GM19240 (cell line): Measurements from ENCODE around the gene DUSP16.
"Not testable (repeated sequence)": the region's sequence is repeated elsewhere in the genome, so short reads cannot be mapped to it uniquely, and the experiment has no call there.

Experiments
- DNase-seq: peaks from one replicate; pipeline ENCODE4 v3.0.0; 2011; ENCODE audit warnings: low spot score; ENCODE audit not compliant: insufficient read length

Gene DUSP16

GRCh38 chr12:12498210-12498609, 64.5 kb downstream of the DUSP16 start:
- DNase-seq, result no peak

DNA sequence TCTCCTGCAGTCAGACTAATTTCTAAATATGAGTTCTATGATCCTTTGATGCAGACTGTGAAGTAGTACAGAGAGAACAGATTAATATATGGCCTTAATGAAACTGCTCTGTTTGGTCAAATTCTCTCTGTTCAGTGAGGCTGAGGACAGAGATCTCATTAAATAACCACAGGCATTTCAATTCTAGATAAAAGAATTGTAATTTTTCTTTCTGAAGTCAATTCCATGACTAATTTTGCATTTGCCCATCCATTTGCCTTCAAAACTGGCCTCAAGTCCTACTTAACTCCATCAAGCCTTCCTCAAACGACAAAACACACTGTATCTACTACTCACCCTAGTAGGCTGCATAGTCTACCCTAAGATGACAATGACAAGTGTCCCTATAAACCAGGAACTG, 67.1 kb downstream of the DUSP16 start:
- no peak for DNase-seq

- DNase-seq, result no peak
These were observed 70.1 kb downstream of the DUSP16 start for GRCh38 chr12:12492547-12492946.

GRCh38 chr12:12491606-12492005, 71.1 kb downstream of the DUSP16 start:
- DNase-seq, result no peak

- DNase-seq, result no peak
These were observed 73.7 kb downstream of the DUSP16 start for GRCh38 chr12:12488823-12489550.

DNA sequence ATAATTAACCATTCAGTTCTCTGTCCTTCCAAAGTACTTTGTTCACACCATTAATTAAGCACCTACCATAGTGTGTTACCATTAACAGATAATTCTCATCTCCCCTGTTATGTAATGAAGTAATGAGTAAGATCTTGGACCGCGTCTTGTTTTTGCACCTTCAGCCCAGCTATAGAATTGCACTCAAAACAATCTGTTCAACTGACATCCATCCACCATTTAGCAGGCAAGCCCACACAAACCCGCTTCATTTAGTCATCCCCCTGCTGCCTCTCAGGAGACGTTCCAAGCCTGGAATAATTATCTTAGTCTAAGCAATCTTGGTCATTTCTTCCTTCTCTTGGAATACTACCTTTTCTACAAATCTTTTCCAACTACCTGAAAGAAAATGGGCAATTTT, 74.4 kb downstream of the DUSP16 start:
- DNase-seq, result no peak

GRCh38 chr12:12487490-12487889, 75.2 kb downstream of the DUSP16 start:
- DNase-seq, result no peak

GRCh38 chr12:12486661-12487240, 75.9 kb downstream of the DUSP16 start:
- no peak for DNase-seq

DNA sequence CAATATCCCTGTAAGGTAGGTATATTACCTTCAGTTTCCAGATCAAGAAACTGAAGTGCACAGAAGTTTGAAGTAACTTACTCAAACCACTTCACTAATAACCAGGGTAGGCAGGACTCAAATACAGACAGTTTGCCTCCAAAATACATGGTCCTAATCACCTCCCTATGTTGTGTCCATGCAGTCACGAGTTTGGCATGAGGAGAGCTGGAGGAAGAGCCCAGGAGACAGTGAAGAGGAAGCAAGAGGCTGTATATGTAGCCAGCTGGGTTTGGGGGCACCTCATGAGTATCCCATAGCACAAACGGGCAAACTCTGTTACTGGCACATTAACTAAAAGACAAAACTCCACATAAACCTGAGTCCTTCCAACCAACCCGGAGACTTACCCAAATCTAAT, 79.2 kb downstream of the DUSP16 start:
- no peak for DNase-seq

DNA sequence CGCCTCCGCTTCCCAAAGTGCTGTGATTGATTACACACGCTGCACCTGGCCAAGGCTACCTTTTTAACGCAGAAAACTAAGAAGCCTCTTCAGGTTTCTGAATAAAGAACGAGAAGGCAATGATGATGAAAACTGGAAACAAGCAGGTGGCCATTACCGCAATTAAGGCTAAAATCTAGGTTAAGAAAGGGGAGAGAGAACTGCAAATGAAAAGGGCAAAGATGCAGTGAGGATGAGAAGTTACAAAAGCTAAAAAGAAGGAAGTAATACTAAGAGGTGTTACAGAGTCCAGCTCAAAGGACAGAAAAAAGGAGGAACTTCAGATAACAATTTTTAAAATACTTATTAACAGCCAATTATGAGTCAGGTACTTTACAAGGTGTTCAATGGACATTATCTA, 79.7 kb downstream of the DUSP16 start:
- no peak for DNase-seq

- no peak for DNase-seq
These were observed 80.4 kb downstream of the DUSP16 start for GRCh38 chr12:12482150-12482761.

- no peak for DNase-seq
These were observed 81.0 kb downstream of the DUSP16 start for GRCh38 chr12:12481631-12482030.

DNA sequence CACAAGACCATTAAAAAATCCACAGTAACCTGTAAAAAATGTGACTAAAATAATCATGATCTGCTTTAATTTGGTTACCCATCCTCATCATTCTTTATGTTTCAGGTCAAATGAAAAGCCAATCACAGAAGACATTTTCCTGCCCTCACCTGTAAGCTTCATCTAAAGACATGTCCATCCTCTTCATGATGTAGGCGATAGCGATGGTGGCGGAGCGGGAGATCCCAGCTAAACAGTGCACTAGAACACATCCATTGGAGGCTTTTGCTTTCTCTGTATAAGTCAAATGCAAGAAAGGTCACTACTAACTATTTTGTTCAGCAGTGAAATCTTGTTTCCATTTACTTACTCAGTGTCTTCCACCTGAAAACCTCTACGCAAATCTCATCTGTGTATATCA, 82.6 kb downstream of the DUSP16 start:
- DNase-seq, result no peak

- DNase-seq, result no peak
These were observed 85.2 kb downstream of the DUSP16 start for GRCh38 chr12:12477532-12477890.

GRCh38 chr12:12476857-12477531, 85.7 kb downstream of the DUSP16 start:
- DNase-seq, result no peak

GRCh38 chr12:12474931-12475795, 87.5 kb downstream of the DUSP16 start:
- DNase-seq, result peak; percentile 65

- no peak for DNase-seq
These were observed 88.2 kb downstream of the DUSP16 start for GRCh38 chr12:12474471-12474928.

GRCh38 chr12:12473223-12473622, 89.4 kb downstream of the DUSP16 start:
- no peak for DNase-seq

- DNase-seq, result not testable (repeated sequence)
These were observed 90.4 kb downstream of the DUSP16 start for GRCh38 chr12:12471982-12472961.

- no peak for DNase-seq
These were observed 91.8 kb downstream of the DUSP16 start for GRCh38 chr12:12470751-12471306.
